Stimulated activated CD4-positive, alpha-beta T cell treated with anti-CD3 and anti-CD28 coated beads, Interleukin-12 subunit alpha, Interleukin-12 subunit beta, amount 100 ng/mL, for 24 hours (primary cell): ENCODE measurements around the gene KCND3.

Experiments used
- DNase-seq, 2 experiments: peaks; one replicate each; pipeline ENCODE4 v3.0.0-alpha.2; 2020; ENCODE audit warnings: low read depth in 2 of 2

The KCND3 gene

GRCh38 chr1:111882986-111883560 lies 106.4 kb downstream of the KCND3 start:
- DNase-seq, result no peak

GRCh38 chr1:111882559-111882958 lies 106.9 kb downstream of the KCND3 start:
- no peak for DNase-seq

GRCh38 chr1:111880881-111881837 lies 108.3 kb downstream of the KCND3 start:
- DNase-seq, result no peak

- no peak for DNase-seq
Measured at GRCh38 chr1:111879081-111879480, 110.4 kb downstream of the KCND3 start.

GRCh38 chr1:111878649-111879048 lies 110.8 kb downstream of the KCND3 start:
- no peak for DNase-seq

GRCh38 chr1:111878091-111878490 lies 111.4 kb downstream of the KCND3 start:
- no peak for DNase-seq

GRCh38 chr1:111876631-111877030 lies 112.8 kb downstream of the KCND3 start:
- DNase-seq, result no peak

- no peak for DNase-seq
Measured at GRCh38 chr1:111875640-111876039, 113.8 kb downstream of the KCND3 start.

- no peak for DNase-seq
Measured at GRCh38 chr1:111873460-111874030, 115.9 kb downstream of the KCND3 start.

GRCh38 chr1:111870181-111870580 lies 119.3 kb downstream of the KCND3 start:
- no peak for DNase-seq

- no peak for DNase-seq
Measured at GRCh38 chr1:111867868-111868440, 121.5 kb downstream of the KCND3 start.

- DNase-seq, result no peak
Measured at GRCh38 chr1:111864862-111865261, 124.6 kb downstream of the KCND3 start.

GRCh38 chr1:111863401-111863800 lies 126.1 kb downstream of the KCND3 start:
- DNase-seq, result no peak

GRCh38 chr1:111862599-111862998 lies 126.9 kb downstream of the KCND3 start:
- DNase-seq, result no peak

GRCh38 chr1:111861523-111861922 lies 127.9 kb downstream of the KCND3 start:
- no peak for DNase-seq

GRCh38 chr1:111857194-111857651 lies 132.2 kb downstream of the KCND3 start:
- no peak for DNase-seq

- DNase-seq, result no peak
Measured at GRCh38 chr1:111856411-111857185, 132.9 kb downstream of the KCND3 start.

- no peak for DNase-seq
Measured at GRCh38 chr1:111855260-111855659, 134.2 kb downstream of the KCND3 start.

- DNase-seq, result no peak
Measured at GRCh38 chr1:111852261-111852721, 137.2 kb downstream of the KCND3 start.

- no peak for DNase-seq
Measured at GRCh38 chr1:111851552-111851951, 137.9 kb downstream of the KCND3 start.

GRCh38 chr1:111850109-111850508 lies 139.4 kb downstream of the KCND3 start:
- DNase-seq, result no peak
